Hematopoietic multipotent progenitor cell treated with erythropoietin and hydrocortisone succinate and interleukin-3 and kit ligand, for 4 days (in vitro differentiated cells): ENCODE results near the gene TTC7B.

ENCODE experiments used
- DNase-seq: peaks from one replicate; pipeline ENCODE4 v3.0.0-alpha.2; 2015

Gene TTC7B

DNA sequence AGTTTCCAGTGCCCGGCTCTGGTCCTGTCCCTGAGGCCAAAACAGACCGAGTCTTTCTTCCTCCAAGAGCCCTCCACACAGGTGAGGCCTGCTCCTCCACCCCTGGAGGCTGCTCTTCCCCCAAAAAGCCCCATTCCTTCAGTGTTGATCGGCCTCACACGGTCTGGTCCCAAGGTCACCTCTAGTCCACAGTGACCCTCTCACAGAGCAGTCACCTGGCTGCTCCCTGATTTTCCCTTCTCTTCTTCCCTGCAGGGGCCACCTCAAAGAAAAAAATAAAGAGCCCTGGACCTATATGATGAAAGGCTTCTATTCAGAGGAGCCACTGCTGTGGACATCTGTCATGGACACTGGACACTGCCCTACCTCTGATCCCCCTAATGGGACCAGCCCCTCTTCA lies 42.5 kb downstream of the TTC7B start:
- no peak for DNase-seq

DNA sequence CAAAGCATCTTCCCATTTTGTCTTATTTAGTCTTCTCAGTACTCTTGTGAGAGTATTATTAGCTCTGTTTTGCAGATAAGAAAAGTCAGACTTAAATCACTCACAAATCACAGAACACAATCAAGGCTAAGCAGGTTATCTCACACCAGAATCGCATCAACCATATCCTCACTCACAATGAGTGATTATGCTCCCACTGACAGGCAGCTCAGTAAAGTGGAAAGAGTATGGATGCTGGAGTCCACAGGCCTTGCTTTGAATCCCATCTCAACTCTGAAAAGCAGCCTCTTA lies 43.1 kb downstream of the TTC7B start:
- DNase-seq, result no peak

DNA sequence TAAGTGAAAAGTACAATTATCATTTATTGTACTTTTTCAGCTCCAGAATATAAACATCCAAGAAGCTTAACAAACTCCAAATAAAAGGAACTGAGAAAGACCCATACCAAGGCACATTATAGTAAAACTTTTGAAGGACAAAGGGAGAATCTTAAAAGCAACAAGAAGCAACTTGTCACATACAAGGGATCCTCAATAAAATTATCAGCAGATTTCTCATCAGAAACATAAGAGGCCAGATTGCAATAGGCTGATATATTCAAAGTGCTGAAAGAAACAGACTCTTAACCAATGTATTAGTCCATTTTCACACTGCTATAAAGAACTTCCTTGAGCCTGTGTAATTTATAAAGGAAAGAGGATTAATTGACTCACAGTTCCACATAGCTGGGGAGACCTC lies 48.3 kb downstream of the TTC7B start:
- no peak for DNase-seq

DNA sequence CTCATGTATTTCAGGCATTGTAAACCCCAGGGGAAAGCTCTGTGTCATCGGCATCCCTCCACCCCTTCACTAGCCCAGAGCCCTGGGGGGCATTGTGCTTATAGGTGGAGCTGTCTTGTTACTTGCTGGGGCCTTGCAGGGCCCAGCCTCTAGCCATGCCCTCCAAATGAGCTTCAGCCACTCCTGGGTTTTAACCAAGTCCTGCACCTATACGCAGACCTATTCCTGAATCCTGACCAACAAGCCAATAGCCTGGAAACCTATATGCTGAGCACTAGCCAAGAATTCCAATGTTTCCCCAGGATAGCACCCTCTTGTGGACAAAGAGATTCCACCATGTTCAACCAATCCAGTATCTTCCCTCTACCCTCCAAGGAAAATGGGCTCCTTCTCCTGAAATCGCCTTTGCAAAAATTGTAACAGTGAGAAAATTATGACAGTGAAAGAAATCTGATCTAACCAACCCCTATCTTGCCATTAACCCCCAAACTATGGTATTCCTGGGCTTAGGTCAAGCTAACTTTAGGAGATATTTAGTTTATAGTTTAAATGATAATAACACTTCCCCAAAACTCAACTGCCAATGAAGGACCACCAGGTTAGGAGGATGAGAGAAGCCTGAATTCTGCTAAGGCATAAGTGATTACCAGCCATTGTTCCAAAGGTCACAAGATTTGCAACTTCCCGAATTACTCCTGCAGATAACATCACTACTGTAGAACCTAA lies 55.5 kb downstream of the TTC7B start:
- peak; percentile 37 for DNase-seq

DNA sequence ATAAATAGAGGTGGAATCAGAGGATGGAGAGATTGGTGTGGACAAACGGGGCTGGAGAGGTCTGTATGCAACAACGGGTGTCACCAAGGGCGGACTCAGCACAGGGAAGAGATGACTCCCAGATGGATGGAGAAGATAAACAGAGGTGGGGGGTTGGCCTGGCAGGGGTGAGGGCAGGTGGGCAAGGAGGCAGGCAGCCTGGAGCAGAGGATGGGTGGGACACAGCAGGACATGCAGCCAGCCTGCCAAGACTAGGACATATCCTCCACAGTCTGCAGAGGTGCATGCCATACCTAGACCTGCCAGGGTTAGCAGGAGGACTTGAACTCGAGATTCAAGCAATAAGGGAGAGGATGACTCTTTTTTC lies 56.2 kb downstream of the TTC7B start:
- DNase-seq, result peak; percentile 14

DNA sequence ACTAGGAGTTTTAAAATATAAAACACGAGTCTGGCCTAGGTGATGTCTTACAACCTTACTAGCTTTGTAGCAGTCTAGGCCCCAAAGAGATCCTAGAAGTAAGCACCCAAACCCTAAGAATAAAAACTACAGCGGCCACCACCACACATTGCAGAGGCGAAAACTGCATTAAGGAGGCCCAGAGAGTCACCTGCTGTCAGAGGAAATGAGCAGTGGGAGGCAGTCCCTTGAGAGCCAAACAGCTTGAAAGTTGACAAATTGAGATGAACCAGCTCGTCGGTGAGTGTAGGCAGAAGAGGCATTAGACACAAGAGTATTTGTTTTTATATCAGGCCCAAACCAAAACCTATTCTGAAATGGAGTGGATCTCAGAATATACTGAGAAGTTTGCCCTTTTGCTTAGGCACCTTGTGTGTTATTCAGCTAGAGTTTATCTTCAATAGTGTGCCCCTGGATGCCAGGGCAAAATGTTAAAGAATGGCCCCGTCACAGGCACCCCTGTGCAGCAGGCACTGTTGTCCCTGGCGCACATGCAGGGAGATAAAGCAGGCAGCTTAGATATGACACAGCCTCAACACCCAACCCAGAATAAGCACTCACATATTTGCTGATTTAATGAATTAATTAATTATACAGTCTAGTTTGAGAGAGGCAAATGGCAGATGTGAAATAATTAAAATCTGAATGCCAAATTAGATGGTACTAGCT lies 56.7 kb downstream of the TTC7B start:
- peak; percentile 66 for DNase-seq

DNA sequence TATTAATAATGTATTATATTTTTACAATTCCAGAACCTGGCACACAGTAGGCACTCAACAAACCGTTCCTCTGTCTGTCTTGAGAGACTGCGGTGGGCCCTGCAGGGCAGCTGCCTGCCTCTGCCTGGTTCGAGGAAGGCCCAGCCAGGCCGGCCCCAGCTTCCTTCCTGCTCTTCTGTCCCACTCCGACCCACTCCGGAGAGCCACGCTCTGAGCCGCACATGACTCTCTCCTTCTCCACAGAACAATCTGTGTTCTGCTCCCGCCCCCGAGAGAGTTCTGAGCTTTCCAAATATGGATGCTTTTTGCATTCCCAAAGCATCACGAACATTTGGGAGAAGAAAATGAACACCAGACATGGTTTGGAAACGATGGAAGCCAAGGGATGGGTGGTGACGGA lies 57.3 kb downstream of the TTC7B start:
- DNase-seq, result peak; percentile 74

DNA sequence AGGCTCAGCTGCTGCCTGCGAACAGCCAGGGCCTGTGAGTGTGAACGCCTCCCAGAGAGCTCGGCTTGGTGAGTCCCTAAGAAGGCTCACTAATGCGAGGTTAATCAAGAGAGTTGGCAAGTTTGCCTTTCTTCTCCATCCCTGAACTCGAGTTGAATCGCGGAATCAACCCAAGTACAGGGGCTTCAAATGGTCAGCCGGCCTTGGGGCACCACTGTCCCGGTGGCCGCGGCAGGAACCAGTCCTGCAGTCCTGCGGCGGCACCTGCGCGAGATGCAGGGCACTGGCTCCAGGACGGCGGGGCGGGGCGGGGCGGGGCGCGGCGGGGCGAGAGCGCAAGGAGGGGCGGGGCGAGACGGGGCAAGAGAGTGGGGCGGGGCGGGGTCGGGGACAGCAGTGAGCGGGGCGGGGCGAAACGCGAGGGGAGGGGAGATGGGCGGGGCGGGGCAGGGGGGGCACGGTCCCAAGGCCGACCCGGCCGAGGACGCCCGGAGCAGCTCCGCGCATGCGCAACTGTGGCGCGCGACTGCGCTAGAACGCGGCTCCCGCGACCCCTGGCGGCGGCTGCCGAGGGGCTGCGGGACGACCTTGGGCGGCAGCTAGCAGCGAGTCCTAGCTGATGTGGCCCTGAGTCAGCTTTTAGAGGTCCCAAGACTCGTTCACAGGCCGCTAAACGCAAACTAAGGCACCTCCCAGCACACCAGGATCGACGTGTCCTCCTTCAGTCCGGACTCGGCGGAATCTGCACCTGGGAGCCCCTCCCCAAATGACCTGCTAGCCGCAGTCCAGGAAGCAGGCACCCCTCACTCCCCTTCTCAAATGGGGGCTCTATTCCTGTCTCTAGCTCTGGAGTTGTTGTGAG lies 58.0 kb downstream of the TTC7B start:
- peak; percentile 96 for DNase-seq

DNA sequence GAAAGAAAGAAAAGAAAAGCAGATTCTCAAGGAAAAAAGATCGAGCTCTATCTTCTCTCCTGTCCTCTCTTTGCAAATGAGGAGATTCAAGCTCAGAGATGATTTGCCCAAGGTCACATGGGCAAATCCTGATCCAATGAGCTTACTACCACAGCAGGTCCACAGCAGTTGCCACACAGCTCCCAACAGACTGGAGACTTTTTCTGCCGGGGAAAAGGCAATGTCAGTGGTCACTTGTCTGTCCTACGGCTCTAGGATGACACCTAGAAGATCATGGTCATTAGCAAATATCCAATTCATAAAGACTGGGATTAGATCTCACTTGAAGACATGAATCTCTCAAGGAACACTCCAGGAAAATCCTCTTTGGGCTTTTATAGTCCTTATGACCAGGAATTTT lies 58.8 kb downstream of the TTC7B start:
- no peak for DNase-seq

DNA sequence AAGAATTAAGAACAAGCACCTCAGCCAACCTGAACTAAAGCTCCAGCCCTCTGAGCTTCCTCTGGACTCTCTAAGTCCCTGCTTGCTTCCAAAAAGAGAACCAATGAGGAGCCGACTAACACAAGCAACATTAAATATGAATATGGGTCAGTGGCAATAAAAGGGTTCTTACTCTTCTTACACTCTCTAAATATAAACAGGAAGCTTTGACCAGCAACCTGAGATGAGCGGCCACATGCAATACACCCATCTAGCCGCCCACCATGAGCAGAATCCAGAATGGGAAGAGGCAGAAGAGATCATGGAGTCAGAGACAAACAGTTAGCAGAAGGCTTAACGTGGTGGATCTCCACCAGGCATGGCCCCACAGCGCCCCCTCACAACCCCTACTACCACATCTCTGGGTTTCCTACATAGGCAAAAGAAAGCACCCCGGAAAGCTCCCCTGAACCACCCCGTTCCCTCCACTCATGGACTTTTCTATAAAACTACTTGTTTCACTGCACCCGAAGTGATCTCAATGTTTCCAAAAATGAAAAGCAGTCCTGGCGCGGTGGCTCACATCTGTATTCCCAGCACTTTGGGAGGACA lies 59.4 kb downstream of the TTC7B start:
- DNase-seq, result peak; percentile 32

DNA sequence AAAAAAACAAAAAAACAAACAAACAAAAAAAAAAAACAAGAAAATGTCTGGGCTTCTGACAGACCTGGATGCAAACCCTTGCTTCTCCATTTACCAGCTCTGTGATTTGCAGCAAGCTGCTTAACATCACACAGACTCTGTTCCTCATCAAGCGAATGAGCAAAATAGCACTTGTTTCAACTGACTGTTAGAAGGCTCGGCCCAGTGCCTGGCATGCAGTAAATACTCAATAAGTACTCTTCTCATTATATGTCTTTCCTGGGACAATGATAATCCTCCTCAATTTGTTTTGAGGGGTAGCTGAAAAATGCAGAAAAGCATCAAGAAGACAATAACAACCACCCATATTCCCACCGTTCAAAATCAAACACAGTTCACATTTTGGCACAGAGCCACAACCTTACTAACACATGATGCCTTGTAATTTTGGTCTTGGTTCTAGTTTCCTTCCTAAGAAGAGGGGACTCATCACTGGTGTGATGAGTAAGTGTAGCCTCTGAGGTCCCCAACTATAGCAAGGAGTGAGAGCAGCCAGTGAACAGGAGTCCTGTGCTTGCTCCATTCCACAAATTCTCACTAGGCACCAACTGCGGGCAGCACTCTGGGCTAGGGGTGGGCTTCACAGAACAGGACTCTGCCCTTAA lies 60.4 kb downstream of the TTC7B start:
- DNase-seq, result no peak

DNA sequence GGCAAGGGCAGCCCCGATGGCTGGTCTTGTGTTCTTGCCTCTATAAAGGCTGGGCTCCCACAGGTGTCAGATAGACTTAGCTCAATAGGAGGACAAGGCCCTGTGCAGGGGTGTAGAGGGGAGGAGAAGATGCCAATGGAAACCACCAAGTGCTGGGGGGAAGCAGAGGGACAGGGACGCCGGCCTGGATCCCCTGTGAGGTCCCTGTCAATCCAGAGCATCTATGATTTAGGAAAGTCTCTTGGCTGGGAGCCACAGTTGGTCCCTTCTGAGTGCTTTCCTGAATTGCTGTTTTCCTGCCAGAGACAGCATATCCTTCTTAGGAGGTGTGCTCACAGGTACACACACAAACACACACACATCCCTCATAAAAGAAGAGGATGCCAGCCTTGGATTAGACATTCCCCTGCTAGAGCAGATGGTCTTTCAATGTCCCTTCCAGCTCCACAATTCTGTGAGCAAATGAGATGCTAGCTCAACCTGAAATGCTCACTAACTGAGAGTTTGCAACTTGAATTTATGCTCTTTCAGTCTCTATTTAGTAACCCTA lies 62.7 kb downstream of the TTC7B start:
- DNase-seq, result no peak

DNA sequence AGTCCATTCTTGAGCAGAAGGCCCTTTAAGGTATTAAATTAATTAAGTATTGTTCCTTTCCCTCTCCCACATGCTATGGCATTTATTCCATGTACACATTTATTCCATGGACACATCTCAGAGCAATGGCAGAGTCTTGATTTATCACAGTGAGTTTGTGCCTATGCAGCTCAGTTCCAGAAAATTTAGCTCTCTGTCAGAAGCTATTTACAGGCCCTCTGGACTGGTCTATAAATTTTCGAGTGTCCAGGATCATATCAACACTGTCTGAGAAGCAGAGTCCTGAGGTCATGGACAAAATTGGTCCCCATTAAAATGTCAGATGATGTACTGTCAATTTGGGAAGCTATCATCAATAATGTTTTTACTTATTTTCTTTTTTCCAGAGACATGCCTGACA lies 65.5 kb downstream of the TTC7B start:
- no peak for DNase-seq

DNA sequence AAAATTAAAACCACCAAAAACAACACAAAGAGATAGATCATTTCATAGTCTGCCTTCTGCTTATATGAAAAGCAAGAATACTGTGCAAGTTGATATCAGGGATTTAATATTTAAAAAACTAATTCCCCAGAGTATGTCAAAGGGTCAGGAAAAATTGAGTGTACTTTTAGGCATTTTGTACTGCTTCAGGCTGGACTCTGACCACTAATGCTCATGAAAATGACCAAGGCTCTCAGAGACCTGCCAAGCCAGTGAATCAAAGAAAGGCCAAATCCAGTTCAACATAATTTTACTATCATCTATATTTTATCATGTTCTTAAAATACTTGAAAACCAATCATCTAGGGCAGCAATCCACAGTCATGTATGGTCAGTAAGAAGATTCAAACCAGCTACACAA lies 66.0 kb downstream of the TTC7B start:
- no peak for DNase-seq

DNA sequence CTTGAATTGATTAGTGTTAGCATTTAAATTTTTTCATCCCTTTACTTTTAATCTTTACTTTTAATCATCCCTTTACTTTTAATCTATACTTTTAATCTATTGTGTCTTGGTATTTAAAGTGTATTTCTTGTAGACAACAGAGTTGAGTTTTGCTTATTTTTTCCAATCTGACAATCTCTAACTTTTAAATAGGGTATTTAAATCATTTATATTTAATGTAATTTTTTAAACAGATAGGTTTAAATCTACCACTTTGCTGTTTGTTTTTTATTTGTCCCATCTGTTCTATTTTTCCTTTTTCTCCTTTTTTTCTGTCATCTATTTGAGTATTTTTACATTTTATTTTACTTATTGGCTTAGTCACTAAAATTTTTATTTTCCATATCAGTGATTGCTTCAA lies 68.3 kb downstream of the TTC7B start:
- DNase-seq, result no peak

DNA sequence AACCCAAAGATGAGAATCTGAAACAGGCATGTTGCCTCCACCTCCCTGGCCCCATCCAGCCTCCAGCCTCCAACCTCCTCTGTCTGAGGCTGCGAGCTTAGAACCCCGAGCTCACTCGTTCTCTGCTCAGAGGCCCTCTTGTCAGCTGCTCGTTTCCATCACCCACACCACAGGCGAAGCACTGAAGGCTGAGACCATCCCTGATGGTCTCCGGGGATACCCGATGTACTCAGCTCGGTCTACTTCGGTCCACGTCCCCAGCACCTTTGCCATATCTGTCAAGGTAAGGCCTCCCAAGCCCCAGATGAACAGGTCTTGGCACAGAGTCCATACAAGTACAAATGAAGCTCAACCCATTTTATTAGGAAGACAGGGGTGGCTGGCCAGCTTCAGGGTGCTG lies 72.4 kb downstream of the TTC7B start:
- no peak for DNase-seq

DNA sequence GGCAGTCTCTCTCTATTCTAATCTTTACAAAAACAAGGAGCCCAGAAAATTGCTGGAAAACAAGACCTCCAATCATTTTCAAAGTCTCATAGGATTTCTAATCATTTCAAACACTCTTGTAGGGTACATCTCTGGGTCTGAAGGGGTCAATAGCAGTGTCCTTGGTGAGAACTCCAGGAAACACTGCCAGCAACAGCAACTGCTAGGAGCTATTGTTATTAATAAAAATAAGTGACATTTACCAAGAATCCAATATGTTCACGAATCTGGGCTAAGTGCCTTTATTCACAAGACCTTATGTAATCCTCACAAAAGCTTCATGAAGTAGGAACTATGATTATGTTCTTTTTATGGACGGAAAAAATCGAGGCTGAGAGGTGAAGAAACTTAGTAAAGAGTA lies 72.8 kb downstream of the TTC7B start:
- no peak for DNase-seq

DNA sequence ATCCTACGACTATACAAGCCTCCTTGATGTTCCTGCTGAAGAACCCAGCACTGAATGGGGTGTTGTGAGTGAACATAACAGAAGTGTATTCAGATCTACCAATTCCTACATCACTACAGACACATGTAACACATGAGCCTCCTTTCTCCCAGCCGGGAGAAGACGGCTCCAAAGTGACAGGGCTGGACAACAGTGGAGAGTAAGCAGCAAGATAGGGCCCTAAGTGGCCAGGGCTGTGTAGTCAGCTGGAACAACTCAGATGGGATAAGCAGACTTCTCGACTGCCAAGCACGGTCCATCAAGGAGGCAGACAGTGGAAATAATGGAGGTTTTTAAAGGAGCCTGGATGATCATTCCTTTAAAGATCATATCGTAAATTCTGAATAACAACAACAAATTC lies 73.5 kb downstream of the TTC7B start:
- DNase-seq, result no peak

DNA sequence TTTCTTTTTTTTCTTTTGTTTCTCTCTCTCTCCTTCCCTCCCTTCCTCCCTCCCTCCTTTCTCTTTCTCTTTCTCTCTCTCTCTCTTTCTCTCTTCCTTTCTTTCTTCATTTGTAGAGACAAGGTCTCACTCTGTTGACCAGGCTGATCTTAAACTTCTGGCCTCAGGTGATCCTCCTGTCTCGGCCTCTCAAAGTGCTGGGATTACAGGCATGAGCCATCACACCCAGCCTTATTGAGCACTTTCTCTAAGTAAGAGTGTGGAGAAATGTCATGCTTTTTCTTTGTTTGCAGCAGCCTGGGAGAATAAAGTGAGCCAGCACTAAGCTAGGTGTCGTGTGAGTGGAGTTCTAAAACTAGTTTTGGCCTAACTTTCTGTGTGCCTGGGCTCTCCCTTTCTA lies 74.0 kb downstream of the TTC7B start:
- DNase-seq, result no peak

DNA sequence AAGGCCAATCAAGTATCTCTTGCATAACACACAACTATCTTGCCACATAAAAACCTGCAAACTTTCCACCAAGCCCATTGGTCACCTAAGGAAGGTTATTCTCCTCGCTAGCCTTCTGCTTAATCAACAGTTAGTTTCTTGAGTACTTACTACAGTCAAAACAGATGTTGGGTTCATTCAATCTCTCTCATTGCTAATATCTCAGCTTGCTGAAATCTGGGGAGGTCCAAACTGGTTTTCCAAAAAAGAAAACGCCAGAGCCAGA lies 74.6 kb downstream of the TTC7B start:
- DNase-seq, result no peak

DNA sequence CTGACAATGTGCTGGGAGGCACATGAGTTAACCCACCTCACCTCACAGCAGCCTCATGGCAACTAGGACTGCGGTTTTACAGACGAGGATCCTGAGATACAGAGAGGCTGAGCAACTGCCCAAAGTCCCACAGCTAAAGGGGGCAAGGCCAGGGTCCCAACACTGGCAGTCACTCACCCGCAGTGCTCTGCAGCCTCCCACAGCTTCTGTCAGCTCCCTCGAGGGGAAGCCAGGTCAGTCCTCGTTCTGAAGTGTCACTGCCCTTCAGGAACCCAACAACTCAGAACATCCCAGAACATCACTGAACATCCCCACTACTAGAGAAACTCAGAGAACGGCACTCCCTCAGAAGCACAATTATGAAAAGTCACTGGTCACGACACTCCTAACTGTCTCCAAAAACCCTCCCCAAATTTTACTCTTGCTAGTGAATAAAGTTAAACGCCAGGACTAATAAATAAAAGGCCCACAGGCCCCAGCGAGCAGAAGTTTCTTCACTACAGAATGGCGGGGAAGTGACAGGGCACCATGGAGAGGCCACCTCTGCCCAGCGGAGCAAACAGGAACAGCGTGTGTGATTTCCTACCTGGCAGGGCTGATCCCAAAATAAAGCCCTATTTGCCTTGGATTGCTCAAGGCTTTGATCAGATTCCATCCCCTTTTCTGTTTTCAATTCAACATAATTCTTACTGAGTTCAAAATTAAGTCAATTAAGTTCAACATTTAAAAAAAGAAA lies 75.1 kb downstream of the TTC7B start:
- DNase-seq, result no peak

DNA sequence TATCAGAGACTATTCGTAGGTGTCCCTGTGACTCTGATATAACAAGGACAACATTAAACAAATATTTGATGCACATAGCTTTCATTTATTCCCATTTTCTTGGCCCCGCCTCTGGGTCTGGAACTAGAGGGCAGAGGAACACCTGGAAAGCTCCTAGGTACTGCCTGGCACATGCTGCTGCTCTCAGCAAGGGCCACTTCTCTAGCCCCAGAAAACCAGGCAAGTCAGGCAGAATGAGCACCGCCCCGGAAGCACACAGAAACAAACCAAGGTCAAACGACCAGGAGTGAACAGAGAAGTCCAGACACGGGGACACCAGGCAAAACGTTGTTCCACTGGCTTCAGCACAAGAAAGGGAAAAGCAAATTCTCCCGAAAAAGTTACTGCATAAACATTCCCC lies 76.1 kb downstream of the TTC7B start:
- no peak for DNase-seq
